ENCODE results near the gene SLIT3. TPM values are rescaled to one million over a fixed set of nuclear protein-coding genes. Genes with fewer than 3 reads are reported as not detected.

Gene SLIT3
- total RNA-seq, 4 donors from 2014 or later = 10.8 to 30.8 (median 18.4) TPM

DNA sequence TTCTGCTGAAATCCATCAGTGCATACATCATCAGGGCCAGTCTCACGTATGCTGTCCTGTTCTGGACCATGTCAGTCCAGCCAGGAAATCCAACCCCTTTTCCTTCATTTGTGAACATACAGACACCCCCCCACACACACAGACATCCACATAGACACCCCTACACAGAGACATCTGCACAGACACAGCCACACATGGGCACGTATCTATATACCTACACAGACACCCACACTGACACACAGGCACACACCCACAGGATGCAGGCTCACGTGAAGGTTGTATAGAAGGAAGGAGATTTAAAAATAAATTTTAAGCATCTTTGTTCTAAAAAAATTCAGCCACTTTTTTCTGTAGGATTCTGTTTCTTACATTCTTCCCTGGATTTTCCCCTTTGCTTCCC, 325.6 kb downstream of the SLIT3 start:
- H3K27ac ChIP-seq = no peak overlapping the region

DNA sequence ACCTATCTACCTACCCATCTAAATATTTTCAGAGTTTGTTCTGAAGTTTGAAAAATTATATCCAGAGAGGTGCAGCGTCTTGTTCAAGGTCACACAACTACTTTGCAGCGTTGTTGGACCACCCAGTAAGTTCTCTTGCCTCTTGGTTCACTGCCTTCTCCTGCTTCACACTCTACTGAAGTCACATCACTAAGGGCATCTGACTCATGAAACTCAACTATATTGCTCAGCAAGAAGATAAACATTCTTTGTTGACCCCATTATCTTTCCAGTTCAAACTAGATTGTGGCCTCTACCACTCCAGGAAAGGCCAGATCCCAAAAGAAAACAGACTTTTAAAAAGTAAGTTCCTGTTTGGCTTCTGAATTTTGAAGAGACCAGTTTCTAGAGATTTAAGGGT, 326.9 kb downstream of the SLIT3 start:
- no peak overlapping the region for H3K4me3 ChIP-seq
- WGBS = 88% methylated on average over 2 of the region's 2 CpGs

More for the DNA sequence above, 325.6 kb downstream of the SLIT3 start:
- WGBS = 79% methylated on average over 2 of the region's 3 CpGs
- no peak overlapping the region for H3K4me3 ChIP-seq
- peaks cover 2% of the 10 kb centered on the region for H3K27me3 ChIP-seq
- H3K9me3 ChIP-seq = no peaks in the 10 kb centered on the region
- H3K36me3 ChIP-seq = no peaks in the 10 kb centered on the region
- no peak for DNase-seq (ENCODE audit: low spot score in 2 of 2)
- TF ChIP-seq EP300 (IDR thresholded peaks at IDR 0.05) = no peak
- no peak for TF ChIP-seq CTCF (IDR thresholded peaks at IDR 0.05)
- peaks cover 9% of the 10 kb centered on the region for H3K4me1 ChIP-seq

DNA sequence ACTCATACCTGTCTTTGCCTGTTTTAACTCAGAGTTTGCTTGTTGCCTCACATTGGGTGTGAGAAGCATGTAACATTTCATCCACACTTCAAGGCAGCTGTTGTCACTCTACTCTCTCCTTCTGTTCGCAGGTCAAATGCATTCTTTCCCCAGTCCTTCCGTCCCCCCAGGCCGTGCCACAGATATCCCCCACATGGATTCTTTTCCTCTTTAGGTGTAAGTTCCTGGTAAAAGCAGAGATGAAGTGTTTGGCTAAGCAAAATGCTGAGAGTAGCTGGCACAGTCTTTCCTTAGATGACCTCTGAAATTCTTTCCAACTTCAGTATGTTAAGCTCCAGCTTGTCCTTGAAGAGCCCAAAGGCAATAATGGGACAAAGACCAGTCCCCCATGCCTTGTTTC, 328.2 kb downstream of the SLIT3 start:
- H3K4me1 ChIP-seq = no peaks in the 10 kb centered on the region
- no peak for DNase-seq (ENCODE audit: low spot score in 2 of 2)
- no peak for TF ChIP-seq POLR2A (IDR thresholded peaks at IDR 0.05)
- no peak for TF ChIP-seq POLR2AphosphoS5 (IDR thresholded peaks at IDR 0.05)
- no peak for TF ChIP-seq EP300 (IDR thresholded peaks at IDR 0.05)
- no peak for TF ChIP-seq CTCF (IDR thresholded peaks at IDR 0.05)
- no peak overlapping the region for H3K27ac ChIP-seq
- WGBS = 79% methylated on average over 3 of the region's 3 CpGs
- no peak overlapping the region for H3K4me3 ChIP-seq
- no peaks in the 10 kb centered on the region for H3K36me3 ChIP-seq
- H3K27me3 ChIP-seq = peaks cover 2% of the 10 kb centered on the region
- H3K9me3 ChIP-seq = no peaks in the 10 kb centered on the region

More for the DNA sequence above, 326.9 kb downstream of the SLIT3 start:
- TF ChIP-seq POLR2AphosphoS5 (IDR thresholded peaks at IDR 0.05) = no peak
- H3K36me3 ChIP-seq = no peaks in the 10 kb centered on the region
- DNase-seq (ENCODE audit: low spot score in 2 of 2) = no peak
- H3K27ac ChIP-seq = no peak overlapping the region
- peaks cover 2% of the 10 kb centered on the region for H3K27me3 ChIP-seq
- H3K4me1 ChIP-seq = peaks cover 9% of the 10 kb centered on the region
- H3K9me3 ChIP-seq = no peaks in the 10 kb centered on the region

DNA sequence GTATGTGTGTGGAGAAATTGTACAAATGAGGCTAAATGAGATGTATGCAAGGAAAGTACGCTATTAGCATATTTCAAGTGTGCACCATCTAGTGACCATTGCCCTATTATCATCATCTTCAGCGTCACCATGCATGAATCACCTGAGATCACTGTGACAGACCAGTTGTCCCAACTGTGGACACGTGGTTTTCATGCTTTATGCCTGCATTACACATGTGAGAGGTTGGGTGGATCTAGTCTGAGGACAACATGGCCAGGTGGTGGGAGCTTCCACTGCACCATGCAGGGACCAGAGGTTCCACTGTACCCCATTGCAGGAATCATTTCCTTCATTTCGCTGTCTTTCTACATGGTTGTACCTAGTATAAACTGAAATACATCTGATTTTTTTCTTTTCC, 329.8 kb downstream of the SLIT3 start:
- Histone ChIP-seq H3K27me3 (no peaks in the 10 kb centered on the region), H3K4me3 (no peak overlapping the region), H3K36me3 (no peaks in the 10 kb centered on the region), H3K9me3 (no peaks in the 10 kb centered on the region), H3K27ac (no peak overlapping the region), H3K4me1 (no peaks in the 10 kb centered on the region)
- TF ChIP-seq POLR2A (IDR thresholded peaks at IDR 0.05) = no peak
- no peak for TF ChIP-seq CTCF (IDR thresholded peaks at IDR 0.05)
- TF ChIP-seq POLR2AphosphoS5 (IDR thresholded peaks at IDR 0.05) = no peak
- TF ChIP-seq EP300 (IDR thresholded peaks at IDR 0.05) = no peak
- 84% methylated on average over 4 of the region's 4 CpGs for WGBS
- DNase-seq (ENCODE audit: low spot score in 2 of 2) = no peak

GRCh38 chr5:168969326-168969886, 331.5 kb downstream of the SLIT3 start:
- TF ChIP-seq CTCF (IDR thresholded peaks at IDR 0.05) (no peak), POLR2AphosphoS5 (IDR thresholded peaks at IDR 0.05) (no peak), EP300 (IDR thresholded peaks at IDR 0.05) (no peak), POLR2A (IDR thresholded peaks at IDR 0.05) (no peak)
- H3K27me3 ChIP-seq = no peaks in the 10 kb centered on the region
- no peaks in the 10 kb centered on the region for H3K9me3 ChIP-seq
- H3K36me3 ChIP-seq = no peaks in the 10 kb centered on the region
- no peaks in the 10 kb centered on the region for H3K4me1 ChIP-seq
- 52% methylated on average over 8 of the region's 8 CpGs for whole genome bisulfite sequencing
- H3K4me3 ChIP-seq = no peak overlapping the region
- no peak overlapping the region for H3K27ac ChIP-seq
- DNase-seq (ENCODE audit: low spot score in 2 of 2) = no peak

Measured in suprapubic skin (tissue), 4 donors.